ENCODE results near the gene DAZL.

- TF ChIP-seq CTCF (IDR thresholded peaks at IDR 0.05) (no peak), EP300 (IDR thresholded peaks at IDR 0.05) (peak in 1 of 2 donors; percentile 35)
These were observed 9.1 kb upstream of the DAZL start for GRCh38 chr3:16614033-16615031.
